K562 (cell line): ENCODE data around the gene PIK3C2B. TPM values are rescaled to one million over a fixed set of nuclear protein-coding genes. Genes with fewer than 3 reads are reported as not detected.

Experiments used
- CEBPG ChIP-seq, 3 experiments: fragments of 200-800 bp in 1 of 3; sonication (Bioruptor generic) in 1 of 3; sonication (generic) in 1 of 3; formaldehyde crosslinking in 1 of 3; IDR thresholded peaks in 2 of 3; conservative IDR thresholded peaks in 1 of 3; 2 replicates each; pipeline versions ENCODE4 v1.6.1 to v1.8.0; 2016 to 2022; ENCODE audit warnings: missing compliant biosample characterization in 2 of 3, missing genetic modification characterization in 2 of 3, mild to moderate bottlenecking in 1 of 3, missing genetic modification reagents in 1 of 3
- JUND ChIP-seq, 2 experiments: IDR thresholded peaks; 2 replicates in 1 of 2; 3 replicates in 1 of 2; pipeline ENCODE4 v1.6.1; 2011; ENCODE audit warnings: borderline replicate concordance in 2 of 2, low read depth in 2 of 2, low read length in 2 of 2, improper control_type of control experiment in 1 of 2, missing biosample characterization in 1 of 2, missing genetic modification characterization in 1 of 2, missing genetic modification reagents in 1 of 2
- MTF1 ChIP-seq: fragments of 250-450 bp; sonication (Bioruptor Pico); IDR thresholded peaks from 2 replicates; pipeline ENCODE4 v1.9.0; 2021; ENCODE audit warnings: moderate library complexity, mild to moderate bottlenecking, inconsistent platforms, borderline replicate concordance
- SMARCE1 ChIP-seq: fragments of 450-650 bp; IDR thresholded peaks from 2 replicates; pipeline ENCODE4 v1.7.1; 2016; ENCODE audit warnings: mild to moderate bottlenecking
- SP2 ChIP-seq: IDR thresholded peaks from 2 replicates; pipeline ENCODE4 v1.6.1; 2011; ENCODE audit warnings: mild to moderate bottlenecking, low read depth, low read length, moderate library complexity; ENCODE audit not compliant: poor library complexity, severe bottlenecking; ENCODE audit errors: extremely low read depth
- ZNF12 ChIP-seq: sonication (generic); formaldehyde crosslinking; IDR thresholded peaks from 2 replicates; pipeline ENCODE4 v1.4.0; 2020; ENCODE audit warnings: mild to moderate bottlenecking, missing genetic modification reagents
- polyA plus RNA-seq, 8 experiments: library from polyadenylated mRNA; depleted of rRNA in 4 of 8; stranded (reverse) in 5 of 8; unstranded in 3 of 8; fragments of >200 nt; fragmentation: Nextera tagmentation in 2 of 8; fragmentation: Illumina TruSeq in 1 of 8; extraction: Ambion mirVana in 2 of 8; extraction: Trizol in 1 of 8; gene quantifications; 2 replicates each; pipeline versions ENCODE4 v1.2.1 to v1.2.3, GENCODE V29; 2011 to 2014; ENCODE audit warnings: inconsistent platforms in 1 of 8, missing spikeins in 1 of 8
- total RNA-seq, 7 experiments: library from RNA; depleted of rRNA in 6 of 7; stranded (reverse); fragments of >200 nt in 6 of 7; fragmentation: Illumina TruSeq in 2 of 7; extraction: Trizol in 2 of 7; gene quantifications; 2 replicates each; pipeline versions ENCODE4 v1.2.1 to v1.2.3, GENCODE V29; 2011 to 2021; ENCODE audit warnings: low replicate concordance in 1 of 7
- TF ChIP-seq, protein P1 (sequence below): fragments of 450-650 bp; IDR thresholded peaks from 2 replicates; pipeline ENCODE4 v1.6.1; 2016; ENCODE audit warnings: mild to moderate bottlenecking, moderate library complexity
- TF ChIP-seq, protein P2 (sequence below): fragments of 450-650 bp; formaldehyde crosslinking; conservative IDR thresholded peaks from 2 replicates; pipeline ENCODE4 v1.4.0; 2022; ENCODE audit warnings: mild to moderate bottlenecking, missing genetic modification characterization
- TF ChIP-seq, protein P3 (sequence below): fragments of 250-450 bp; sonication (Bioruptor Pico); IDR thresholded peaks from 2 replicates; pipeline ENCODE4 v1.8.0; 2021; ENCODE audit warnings: moderate library complexity, mild to moderate bottlenecking, inconsistent platforms

Gene PIK3C2B
- total and polyA plus RNA-seq, 9 of the 15 experiments (the other 6 are each of a cell fraction or from before 2014, with no cell fraction given), result 0.10 to 2.9 (median 0.72) TPM

DNA sequence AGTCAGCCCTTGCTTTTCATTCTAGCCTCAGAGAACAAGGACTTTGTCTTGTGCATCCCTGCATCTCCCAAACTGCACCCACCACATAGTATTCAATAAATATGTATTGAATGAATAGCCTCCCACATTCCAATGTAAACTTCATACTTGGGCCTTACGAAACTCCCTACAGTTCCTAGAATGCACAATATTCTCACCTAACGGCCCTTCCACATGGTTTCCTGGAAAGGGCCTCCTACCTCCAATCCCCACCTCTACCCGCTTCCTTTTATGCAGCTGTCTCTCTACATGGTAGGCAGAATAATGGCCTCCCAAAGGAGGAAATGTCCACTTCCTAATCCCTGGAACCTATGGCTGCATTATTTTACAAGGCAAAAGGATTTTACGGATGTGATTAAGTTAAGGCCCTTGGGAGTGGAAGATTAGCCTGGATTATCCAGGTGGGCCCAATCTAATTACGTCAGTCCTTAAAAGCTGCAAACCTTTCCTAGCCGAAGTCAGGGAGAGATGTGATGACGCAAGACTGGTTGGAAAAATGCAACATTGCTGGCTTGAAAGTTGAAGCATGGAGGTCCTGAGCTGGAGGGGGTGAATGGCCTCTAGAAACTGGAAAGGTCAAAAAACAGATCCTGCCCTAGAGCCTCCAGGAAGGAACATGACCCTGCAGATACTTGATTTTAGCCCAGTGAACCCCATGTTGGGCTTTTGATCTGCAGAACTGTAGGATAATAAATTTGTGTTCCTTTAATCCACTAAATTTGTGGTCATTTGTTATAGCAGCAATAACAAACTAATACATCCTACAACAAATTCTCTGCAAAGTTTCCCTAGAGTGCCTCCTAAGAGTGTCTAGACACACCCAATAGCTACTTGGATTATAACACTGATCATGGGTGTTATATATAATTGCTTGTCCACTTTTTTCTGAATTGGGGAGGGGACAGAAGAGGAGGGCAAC, 5.2 kb upstream of the PIK3C2B start (continued):
- TF ChIP-seq, protein P1, sequence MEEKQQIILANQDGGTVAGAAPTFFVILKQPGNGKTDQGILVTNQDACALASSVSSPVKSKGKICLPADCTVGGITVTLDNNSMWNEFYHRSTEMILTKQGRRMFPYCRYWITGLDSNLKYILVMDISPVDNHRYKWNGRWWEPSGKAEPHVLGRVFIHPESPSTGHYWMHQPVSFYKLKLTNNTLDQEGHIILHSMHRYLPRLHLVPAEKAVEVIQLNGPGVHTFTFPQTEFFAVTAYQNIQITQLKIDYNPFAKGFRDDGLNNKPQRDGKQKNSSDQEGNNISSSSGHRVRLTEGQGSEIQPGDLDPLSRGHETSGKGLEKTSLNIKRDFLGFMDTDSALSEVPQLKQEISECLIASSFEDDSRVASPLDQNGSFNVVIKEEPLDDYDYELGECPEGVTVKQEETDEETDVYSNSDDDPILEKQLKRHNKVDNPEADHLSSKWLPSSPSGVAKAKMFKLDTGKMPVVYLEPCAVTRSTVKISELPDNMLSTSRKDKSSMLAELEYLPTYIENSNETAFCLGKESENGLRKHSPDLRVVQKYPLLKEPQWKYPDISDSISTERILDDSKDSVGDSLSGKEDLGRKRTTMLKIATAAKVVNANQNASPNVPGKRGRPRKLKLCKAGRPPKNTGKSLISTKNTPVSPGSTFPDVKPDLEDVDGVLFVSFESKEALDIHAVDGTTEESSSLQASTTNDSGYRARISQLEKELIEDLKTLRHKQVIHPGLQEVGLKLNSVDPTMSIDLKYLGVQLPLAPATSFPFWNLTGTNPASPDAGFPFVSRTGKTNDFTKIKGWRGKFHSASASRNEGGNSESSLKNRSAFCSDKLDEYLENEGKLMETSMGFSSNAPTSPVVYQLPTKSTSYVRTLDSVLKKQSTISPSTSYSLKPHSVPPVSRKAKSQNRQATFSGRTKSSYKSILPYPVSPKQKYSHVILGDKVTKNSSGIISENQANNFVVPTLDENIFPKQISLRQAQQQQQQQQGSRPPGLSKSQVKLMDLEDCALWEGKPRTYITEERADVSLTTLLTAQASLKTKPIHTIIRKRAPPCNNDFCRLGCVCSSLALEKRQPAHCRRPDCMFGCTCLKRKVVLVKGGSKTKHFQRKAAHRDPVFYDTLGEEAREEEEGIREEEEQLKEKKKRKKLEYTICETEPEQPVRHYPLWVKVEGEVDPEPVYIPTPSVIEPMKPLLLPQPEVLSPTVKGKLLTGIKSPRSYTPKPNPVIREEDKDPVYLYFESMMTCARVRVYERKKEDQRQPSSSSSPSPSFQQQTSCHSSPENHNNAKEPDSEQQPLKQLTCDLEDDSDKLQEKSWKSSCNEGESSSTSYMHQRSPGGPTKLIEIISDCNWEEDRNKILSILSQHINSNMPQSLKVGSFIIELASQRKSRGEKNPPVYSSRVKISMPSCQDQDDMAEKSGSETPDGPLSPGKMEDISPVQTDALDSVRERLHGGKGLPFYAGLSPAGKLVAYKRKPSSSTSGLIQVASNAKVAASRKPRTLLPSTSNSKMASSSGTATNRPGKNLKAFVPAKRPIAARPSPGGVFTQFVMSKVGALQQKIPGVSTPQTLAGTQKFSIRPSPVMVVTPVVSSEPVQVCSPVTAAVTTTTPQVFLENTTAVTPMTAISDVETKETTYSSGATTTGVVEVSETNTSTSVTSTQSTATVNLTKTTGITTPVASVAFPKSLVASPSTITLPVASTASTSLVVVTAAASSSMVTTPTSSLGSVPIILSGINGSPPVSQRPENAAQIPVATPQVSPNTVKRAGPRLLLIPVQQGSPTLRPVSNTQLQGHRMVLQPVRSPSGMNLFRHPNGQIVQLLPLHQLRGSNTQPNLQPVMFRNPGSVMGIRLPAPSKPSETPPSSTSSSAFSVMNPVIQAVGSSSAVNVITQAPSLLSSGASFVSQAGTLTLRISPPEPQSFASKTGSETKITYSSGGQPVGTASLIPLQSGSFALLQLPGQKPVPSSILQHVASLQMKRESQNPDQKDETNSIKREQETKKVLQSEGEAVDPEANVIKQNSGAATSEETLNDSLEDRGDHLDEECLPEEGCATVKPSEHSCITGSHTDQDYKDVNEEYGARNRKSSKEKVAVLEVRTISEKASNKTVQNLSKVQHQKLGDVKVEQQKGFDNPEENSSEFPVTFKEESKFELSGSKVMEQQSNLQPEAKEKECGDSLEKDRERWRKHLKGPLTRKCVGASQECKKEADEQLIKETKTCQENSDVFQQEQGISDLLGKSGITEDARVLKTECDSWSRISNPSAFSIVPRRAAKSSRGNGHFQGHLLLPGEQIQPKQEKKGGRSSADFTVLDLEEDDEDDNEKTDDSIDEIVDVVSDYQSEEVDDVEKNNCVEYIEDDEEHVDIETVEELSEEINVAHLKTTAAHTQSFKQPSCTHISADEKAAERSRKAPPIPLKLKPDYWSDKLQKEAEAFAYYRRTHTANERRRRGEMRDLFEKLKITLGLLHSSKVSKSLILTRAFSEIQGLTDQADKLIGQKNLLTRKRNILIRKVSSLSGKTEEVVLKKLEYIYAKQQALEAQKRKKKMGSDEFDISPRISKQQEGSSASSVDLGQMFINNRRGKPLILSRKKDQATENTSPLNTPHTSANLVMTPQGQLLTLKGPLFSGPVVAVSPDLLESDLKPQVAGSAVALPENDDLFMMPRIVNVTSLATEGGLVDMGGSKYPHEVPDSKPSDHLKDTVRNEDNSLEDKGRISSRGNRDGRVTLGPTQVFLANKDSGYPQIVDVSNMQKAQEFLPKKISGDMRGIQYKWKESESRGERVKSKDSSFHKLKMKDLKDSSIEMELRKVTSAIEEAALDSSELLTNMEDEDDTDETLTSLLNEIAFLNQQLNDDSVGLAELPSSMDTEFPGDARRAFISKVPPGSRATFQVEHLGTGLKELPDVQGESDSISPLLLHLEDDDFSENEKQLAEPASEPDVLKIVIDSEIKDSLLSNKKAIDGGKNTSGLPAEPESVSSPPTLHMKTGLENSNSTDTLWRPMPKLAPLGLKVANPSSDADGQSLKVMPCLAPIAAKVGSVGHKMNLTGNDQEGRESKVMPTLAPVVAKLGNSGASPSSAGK, result no peak
- peak; percentile 78 for TF ChIP-seq CEBPG (CRISPR knock-in tag; IDR thresholded peaks at IDR 0.05)
- TF ChIP-seq CEBPG (tag; conservative IDR thresholded peaks at IDR 0.05 in 1 of 2, IDR thresholded peaks at IDR 0.05 in 1 of 2), result peak; percentile 67 to 91
- no peak for TF ChIP-seq MTF1 (CRISPR knock-in tag)
- TF ChIP-seq, protein P2, sequence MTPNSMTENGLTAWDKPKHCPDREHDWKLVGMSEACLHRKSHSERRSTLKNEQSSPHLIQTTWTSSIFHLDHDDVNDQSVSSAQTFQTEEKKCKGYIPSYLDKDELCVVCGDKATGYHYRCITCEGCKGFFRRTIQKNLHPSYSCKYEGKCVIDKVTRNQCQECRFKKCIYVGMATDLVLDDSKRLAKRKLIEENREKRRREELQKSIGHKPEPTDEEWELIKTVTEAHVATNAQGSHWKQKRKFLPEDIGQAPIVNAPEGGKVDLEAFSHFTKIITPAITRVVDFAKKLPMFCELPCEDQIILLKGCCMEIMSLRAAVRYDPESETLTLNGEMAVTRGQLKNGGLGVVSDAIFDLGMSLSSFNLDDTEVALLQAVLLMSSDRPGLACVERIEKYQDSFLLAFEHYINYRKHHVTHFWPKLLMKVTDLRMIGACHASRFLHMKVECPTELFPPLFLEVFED, result no peak
- no peak for TF ChIP-seq SMARCE1
- TF ChIP-seq JUND (IDR thresholded peaks at IDR 0.05; ENCODE audit: borderline replicate concordance, low read depth, low read length), result 0 out of 2 replicates have a peak, but pooled peaks have one; percentile 18
- TF ChIP-seq JUND (tag; IDR thresholded peaks at IDR 0.05; ENCODE audit: borderline replicate concordance, low read depth, low read length), result no peak
- TF ChIP-seq ZNF12 (CRISPR knock-in tag), result peak; percentile 96
- no peak for TF ChIP-seq SP2
- TF ChIP-seq, protein P3, sequence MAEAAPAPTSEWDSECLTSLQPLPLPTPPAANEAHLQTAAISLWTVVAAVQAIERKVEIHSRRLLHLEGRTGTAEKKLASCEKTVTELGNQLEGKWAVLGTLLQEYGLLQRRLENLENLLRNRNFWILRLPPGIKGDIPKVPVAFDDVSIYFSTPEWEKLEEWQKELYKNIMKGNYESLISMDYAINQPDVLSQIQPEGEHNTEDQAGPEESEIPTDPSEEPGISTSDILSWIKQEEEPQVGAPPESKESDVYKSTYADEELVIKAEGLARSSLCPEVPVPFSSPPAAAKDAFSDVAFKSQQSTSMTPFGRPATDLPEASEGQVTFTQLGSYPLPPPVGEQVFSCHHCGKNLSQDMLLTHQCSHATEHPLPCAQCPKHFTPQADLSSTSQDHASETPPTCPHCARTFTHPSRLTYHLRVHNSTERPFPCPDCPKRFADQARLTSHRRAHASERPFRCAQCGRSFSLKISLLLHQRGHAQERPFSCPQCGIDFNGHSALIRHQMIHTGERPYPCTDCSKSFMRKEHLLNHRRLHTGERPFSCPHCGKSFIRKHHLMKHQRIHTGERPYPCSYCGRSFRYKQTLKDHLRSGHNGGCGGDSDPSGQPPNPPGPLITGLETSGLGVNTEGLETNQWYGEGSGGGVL (CRISPR knock-in tag), result no peak
